ENCODE data around the gene SMYD3.

The SMYD3 gene

DNA sequence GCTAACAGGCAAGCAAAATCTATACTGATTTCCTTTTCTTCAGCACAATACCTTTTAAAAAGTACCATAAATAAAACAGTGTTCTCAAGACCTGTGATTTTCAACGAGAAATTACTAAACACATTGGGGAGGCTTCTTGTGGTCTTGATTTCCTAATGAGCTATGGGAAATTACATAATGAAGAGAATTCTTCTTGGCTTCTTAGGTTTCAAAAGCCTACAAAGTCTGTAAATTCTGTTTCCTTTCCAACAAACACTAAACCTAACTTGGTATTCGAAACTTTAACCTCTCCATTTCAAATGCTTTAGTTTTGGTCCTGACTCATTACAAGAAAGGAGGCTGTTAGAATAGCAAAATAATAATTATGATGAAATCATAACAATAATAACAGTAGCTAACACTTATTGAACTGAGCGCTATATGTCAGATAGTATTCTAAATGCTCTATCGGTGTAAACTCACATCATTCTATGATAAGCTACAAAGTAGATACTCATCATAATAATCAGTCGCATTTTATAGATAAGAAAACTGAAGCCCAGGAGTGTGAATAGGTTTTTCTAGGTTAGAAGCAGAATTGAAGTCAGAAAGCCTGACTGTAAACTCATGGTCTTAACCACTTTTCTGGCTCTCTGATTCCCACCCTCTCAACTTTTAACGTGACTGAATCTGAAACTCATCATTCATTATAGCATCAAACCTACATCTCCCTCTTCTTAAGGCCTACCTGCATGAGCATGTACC lies 486.7 kb downstream of the SMYD3 start:
- no peak for DNase-seq
- H3K36me3 ChIP-seq (replicated peaks) = no peaks in the 10 kb centered on the region
- no peaks in the 10 kb centered on the region for H3K27me3 ChIP-seq (replicated peaks)
- no peak overlapping the region for H3K4me3 ChIP-seq (ENCODE audit: low read depth, low read length)
- in situ Hi-C loops (cut with HindIII; ENCODE audit: low pct_ligation_motif_present, low sequenced_read_pairs) = no loop called here
- no peak overlapping the region for H3K27ac ChIP-seq
- TF ChIP-seq, protein P1, sequence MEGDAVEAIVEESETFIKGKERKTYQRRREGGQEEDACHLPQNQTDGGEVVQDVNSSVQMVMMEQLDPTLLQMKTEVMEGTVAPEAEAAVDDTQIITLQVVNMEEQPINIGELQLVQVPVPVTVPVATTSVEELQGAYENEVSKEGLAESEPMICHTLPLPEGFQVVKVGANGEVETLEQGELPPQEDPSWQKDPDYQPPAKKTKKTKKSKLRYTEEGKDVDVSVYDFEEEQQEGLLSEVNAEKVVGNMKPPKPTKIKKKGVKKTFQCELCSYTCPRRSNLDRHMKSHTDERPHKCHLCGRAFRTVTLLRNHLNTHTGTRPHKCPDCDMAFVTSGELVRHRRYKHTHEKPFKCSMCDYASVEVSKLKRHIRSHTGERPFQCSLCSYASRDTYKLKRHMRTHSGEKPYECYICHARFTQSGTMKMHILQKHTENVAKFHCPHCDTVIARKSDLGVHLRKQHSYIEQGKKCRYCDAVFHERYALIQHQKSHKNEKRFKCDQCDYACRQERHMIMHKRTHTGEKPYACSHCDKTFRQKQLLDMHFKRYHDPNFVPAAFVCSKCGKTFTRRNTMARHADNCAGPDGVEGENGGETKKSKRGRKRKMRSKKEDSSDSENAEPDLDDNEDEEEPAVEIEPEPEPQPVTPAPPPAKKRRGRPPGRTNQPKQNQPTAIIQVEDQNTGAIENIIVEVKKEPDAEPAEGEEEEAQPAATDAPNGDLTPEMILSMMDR (IDR thresholded peaks at IDR 0.05; ENCODE audit: low read depth, low read length, missing control alignments) = no peak

DNA sequence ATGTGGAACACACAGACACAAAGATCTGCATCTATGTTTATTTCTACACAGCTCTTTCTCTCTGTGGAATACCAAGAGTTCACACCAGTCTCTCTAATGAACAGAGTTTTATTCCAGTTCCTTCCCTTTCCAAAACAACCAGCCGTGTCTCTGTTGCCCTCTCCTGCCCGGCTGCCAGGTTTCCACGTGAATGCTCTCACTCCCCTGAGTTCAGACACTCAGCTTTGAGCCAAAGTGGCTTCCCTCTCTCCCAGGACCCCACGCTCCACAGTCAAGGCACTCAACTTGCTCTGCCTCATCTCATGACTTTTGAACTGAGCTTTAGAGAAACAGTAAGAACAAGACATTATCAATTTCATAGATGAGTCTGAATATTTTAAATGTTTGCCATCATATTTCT lies 488.9 kb downstream of the SMYD3 start:
- H3K27me3 ChIP-seq (replicated peaks) = no peaks in the 10 kb centered on the region
- no peak overlapping the region for H3K4me3 ChIP-seq (ENCODE audit: low read depth, low read length)
- no peak for DNase-seq
- in situ Hi-C loops (cut with HindIII; ENCODE audit: low pct_ligation_motif_present, low sequenced_read_pairs) = no loop called here
- no peak overlapping the region for H3K27ac ChIP-seq
- TF ChIP-seq, protein P1 (IDR thresholded peaks at IDR 0.05; ENCODE audit: low read depth, low read length, missing control alignments) = no peak
- H3K36me3 ChIP-seq (replicated peaks) = no peaks in the 10 kb centered on the region

DNA sequence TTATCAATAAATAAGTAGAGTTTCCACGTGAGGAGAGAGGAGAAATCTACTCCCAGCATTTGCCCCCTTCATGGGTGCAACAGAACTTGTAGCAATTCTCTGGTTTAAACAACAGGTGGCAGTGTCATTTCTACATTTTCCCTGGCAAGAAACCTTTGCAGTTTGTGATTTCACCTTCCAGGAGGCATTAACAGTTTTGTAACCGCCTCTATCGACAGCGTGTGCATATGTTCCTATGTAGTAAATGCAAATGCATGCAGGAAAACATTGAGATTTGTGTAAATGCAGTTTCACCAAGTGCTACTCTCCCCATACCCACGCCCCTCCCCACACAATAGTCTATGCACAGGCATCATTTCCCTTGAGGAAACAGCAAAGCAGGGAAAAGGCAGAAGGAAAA lies 494.7 kb downstream of the SMYD3 start:
- H3K36me3 ChIP-seq (replicated peaks) = no peaks in the 10 kb centered on the region
- TF ChIP-seq, protein P1 (IDR thresholded peaks at IDR 0.05; ENCODE audit: low read depth, low read length, missing control alignments) = peak; percentile 69
- no peak for DNase-seq
- in situ Hi-C loops (cut with HindIII; ENCODE audit: low pct_ligation_motif_present, low sequenced_read_pairs) = no loop called here
- H3K27ac ChIP-seq = no peak overlapping the region
- H3K4me3 ChIP-seq (ENCODE audit: low read depth, low read length) = no peak overlapping the region
- H3K27me3 ChIP-seq (replicated peaks) = no peaks in the 10 kb centered on the region

DNA sequence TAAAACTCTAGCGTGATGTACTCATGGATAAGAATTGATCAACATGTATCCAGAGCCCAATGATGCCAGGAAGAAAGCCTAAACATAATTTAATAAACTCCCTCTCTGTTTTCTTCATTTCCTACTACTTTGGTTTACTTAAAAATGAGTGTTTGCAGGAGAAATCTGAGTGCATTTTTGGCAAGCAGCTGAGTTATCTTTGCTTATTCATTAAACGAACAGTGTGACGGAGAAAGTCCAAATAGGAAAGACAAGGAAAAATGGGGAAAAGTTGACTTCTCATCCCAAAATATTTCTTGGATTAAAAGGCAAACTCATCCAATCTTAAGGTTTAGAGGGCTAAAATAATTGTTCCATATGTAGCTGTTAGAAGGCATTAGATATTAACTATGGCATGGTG lies 496.7 kb downstream of the SMYD3 start:
- DNase-seq = no peak
- in situ Hi-C loops (cut with HindIII; ENCODE audit: low pct_ligation_motif_present, low sequenced_read_pairs) = no loop called here
- TF ChIP-seq, protein P1 (IDR thresholded peaks at IDR 0.05; ENCODE audit: low read depth, low read length, missing control alignments) = no peak
- H3K36me3 ChIP-seq (replicated peaks) = no peaks in the 10 kb centered on the region
- H3K27me3 ChIP-seq (replicated peaks) = no peaks in the 10 kb centered on the region
- H3K27ac ChIP-seq = no peak overlapping the region
- no peak overlapping the region for H3K4me3 ChIP-seq (ENCODE audit: low read depth, low read length)

DNA sequence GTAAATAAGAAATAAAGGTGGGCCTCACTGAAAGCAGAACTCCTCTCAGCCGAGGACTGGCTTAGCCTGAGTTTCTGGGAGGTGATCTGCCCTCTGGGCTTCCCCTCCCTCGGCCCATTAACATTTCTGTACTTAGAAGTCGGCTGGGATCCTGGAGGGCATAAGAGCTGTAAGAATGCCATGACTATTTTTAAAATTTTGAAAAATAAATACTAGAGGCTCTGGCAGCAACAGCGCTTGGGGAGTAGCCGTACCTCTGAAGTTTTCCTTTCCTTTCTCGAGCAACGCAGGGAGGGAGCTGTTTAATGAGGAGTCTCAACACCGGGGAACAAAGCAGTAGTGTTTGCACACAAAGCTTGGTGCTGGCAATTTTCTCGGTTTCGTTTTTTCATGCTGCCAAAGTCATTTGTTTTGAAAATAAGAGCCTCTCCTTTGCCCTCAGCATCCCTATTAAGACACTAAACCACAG lies 498.7 kb downstream of the SMYD3 start:
- in situ Hi-C loops (cut with HindIII; ENCODE audit: low pct_ligation_motif_present, low sequenced_read_pairs) = no loop called here
- TF ChIP-seq, protein P1 (IDR thresholded peaks at IDR 0.05; ENCODE audit: low read depth, low read length, missing control alignments) = no peak
- no peak for DNase-seq
- Histone ChIP-seq H3K4me3 (ENCODE audit: low read depth, low read length) (no peak overlapping the region), H3K27ac (no peak overlapping the region), H3K27me3 (replicated peaks) (no peaks in the 10 kb centered on the region), H3K36me3 (replicated peaks) (no peaks in the 10 kb centered on the region)

DNA sequence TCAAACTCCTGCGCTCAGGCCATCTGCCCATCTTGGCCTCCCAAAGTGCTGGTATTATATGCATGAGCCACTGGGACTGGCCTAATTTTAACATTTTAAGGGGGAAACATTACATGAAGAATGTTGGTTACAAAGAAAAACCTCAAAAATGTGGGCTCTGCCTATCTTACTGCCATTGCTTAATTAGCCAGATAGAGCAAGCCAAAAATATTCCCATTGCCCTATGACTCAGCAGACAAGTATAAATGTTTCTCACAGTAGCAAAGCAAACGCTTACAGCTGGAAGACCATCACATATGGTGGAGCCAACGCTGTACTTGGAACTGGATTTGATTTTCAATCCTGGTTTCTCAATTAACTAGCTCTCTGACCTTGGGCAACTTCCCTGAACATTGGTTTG lies 502.0 kb downstream of the SMYD3 start:
- no peak overlapping the region for H3K4me3 ChIP-seq (ENCODE audit: low read depth, low read length)
- TF ChIP-seq, protein P1 (IDR thresholded peaks at IDR 0.05; ENCODE audit: low read depth, low read length, missing control alignments) = no peak
- H3K27me3 ChIP-seq (replicated peaks) = no peaks in the 10 kb centered on the region
- DNase-seq = peak; percentile 82
- peak overlapping the region; percentile 39 for H3K27ac ChIP-seq
- H3K36me3 ChIP-seq (replicated peaks) = no peaks in the 10 kb centered on the region
- in situ Hi-C loops (cut with HindIII; ENCODE audit: low pct_ligation_motif_present, low sequenced_read_pairs) = no loop called here
